ENCODE data around the gene YPEL5. TPM values are rescaled to one million over a fixed set of nuclear protein-coding genes. Genes with fewer than 3 reads are reported as not detected.

Gene YPEL5
- total RNA-seq: 54.3 and 117 TPM in 2 replicates

DNA sequence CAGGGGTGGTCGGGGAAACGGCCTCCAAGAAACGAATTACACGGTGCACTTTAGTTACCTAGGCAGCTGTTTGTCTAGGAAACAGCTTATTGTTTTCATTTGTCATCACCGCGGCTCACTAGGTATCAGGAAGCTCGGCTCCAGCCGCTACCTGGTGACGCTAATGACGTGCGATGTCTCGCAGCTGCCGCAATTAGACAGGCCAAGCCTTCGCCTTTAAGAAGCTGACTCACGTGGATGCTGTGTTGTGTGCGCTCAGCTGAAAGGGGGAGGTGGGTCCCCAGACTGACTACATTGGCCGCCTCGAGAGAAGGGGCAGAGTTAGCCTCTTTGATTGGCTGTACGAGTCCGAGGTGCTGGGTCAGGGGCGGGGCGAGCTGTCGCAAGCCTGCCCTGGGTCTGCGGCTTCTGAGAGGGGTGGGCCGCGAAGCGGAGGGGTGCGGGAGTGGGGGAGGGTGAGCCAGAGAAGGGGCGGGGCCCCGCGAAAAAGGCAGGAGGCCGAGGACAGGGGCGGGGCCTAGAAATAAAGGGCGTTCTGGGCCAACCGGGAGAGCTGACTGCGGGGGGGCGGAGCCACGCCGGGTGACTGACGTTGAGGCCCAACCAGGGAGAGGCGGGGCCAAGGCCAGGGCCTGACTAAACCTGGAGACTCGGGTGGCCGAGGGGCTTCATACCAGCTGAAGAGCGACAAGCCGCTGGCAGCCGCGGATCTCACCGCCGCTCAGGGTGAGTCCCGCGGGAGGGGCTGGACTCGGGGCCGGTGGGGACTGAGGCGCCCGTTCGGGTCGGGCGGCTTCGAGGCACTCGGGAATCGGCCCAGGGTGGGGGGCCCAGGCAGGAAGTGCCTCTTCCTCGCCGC lies at the start of gene YPEL5:
YPEL5 (plus strand) TSS at position 671 of the 859 bp plus-strand sequence. CDS start 9,645 bp downstream, outside the sequence.

Other genes starting within 250 kb of the YPEL5 start
- under 0.01 TPM in 1 of 2 replicates, not detected in the other for gene ALK, start 225.4 kb upstream of the YPEL5 start, total RNA-seq
- gene LBH, start 84.5 kb downstream of the YPEL5 start, total RNA-seq: 61.3 and 197 TPM in 2 replicates

Measured in regular cardiac myocyte (primary cell).